ENCODE results near the gene MFSD12.
A peak's percentile ranks its signal among the peaks of the same experiment; 100 is the strongest.

Gene MFSD12

DNA sequence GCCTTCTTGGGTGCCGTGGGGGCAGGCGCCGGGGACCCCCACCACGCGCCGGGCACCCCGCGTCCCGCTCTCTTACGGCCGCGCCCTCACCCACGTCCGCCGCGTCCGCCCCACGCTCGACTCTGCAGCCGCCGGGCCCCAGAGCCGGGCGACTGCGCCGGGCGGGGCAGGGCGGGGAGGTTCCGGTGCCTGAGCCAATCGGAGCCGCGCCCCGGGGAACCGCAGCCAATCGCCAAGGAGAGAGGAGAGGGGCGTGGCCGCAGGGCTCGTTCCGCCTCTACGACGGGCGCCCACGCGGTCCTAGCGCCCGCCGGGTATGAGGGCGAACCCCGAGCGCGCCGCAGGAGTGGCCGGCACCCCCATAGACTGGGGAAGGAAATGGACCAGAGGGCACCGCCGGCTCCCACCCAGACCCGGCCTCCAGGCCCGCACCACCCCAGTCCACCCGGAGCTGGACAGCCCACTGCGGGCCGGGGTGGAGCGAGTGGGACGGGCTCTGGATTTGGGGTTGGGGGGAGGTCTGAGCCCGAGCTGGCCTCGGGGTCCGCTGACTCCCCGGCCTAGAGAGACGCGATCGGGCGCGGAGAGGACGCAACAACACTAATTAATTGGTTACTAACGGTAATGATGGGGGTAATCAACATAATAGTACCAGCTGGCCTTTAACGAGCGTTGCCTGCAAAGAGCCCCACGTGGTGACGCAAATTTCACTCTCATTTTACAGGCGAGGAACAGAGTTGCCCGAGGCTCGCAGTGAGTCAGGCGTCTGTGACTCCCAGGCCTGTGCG lies at the start of gene MFSD12:
Gene MFSD12, minus strand, starts transcription at position 126 of the 788 bp plus-strand sequence. CDS start 183 bp downstream, outside the sequence.
- peak; percentile 95 for DNase-seq

DNA sequence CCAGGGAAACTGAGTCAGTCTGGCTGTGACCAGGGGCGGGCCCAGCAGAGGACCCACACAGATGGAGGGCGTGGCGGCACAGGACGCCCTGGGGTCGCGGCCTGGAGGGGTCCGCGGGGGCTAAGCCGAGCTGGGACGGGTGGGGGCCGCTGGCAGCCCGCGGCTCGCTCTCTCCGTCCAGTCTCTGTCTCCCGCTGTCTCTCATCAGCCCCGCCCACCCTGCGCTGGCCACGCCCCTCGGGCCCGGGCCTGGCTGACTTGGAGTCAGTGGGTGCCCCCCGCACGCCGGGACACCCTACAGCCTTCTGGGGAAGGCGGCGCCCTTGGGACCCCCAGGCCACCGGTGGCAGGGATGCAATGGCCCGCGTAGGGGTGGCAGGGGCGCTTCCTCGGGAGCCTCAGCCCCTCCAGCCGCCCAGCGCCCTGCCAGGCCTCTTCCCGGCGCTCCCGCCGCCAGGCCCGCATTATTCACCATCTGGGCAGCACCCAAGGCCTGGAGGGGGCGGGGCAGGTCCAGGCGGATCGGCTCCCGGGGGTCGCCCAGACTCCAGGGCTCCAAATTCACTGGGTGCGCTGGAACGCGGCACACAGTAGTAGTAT lies 49.4 kb upstream of the MFSD12 start, which contains the start of gene TBXA2R:
Gene TBXA2R, minus strand, starts transcription at position 186 of the 600 bp plus-strand sequence. CDS start 6,241 bp downstream, outside the sequence.
- DNase-seq = peak; percentile 76

DNA sequence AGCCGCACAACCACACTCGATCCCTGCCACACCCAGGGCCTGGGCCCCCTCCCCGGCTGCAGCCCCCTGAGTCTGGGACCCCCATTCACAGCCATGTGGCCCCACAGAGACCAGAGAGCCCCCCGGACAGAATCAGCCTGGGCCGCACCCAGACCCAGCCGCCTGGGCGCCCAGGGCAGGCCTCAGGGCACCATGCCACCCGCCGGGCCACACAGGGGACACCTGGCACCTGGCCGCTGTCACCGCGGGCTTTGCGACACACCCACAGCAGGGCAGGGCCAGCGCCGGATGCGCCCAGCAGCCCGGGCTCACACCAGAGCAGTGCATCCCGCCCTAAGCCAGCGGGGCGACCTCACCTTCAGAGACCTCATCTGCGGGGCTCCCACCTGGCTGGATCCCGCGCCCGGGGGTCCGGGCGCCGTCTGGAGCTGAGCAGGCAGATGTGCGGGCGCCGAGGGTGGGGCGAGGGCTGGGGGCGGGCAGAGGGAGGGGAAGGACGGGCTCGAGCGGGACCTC lies 48.8 kb upstream of the MFSD12 start:
- DNase-seq = no peak

DNA sequence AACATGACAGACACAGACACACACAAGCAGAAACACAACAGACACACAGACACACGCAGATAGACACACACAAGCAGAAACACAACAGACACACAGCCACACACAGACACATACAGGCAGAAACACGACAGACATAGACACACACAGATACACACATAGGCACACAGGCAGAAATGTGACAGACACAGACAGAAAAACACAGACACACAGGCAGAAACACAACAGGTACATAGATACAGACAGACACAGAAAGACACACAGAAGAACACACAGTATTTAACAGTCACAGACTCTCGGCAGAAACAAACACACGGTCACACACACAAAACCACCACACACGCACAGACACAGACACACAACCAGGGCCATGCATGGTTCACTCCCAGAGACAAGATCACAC lies 48.4 kb upstream of the MFSD12 start:
- DNase-seq = no peak

DNA sequence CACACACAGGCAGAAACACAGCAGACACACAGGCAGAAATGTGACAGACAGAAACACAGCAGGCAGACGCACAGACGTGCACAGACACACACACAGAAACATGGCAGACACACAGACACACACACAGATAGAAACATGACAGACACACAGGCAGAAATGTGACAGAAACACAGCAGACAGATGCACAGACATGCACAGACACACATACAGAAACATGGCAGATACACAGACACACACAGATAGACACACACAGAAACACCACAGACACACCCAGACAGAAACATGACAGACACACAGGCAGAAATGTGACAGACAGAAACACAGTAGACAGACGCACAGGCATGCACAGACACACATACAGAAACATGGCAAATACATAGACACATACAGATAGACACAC lies 48.0 kb upstream of the MFSD12 start:
- no peak for DNase-seq

DNA sequence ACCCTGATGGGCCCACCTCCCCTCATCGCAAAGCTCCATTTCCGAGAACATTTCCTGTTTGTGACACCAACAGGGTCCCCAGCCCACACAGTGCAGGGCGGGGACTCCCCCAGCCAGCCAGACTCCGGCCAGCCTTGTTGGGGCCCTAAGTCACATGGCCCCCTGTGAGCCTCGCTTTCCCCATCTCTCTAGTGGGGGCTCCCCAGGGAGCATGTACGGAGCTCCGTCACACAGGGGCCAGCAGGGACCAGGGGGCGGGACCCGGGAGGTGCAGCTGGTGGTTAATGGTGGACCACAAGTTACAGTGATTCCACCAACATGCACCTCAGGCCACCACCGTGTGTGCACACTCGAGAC lies 47.6 kb upstream of the MFSD12 start:
- DNase-seq = no peak

DNA sequence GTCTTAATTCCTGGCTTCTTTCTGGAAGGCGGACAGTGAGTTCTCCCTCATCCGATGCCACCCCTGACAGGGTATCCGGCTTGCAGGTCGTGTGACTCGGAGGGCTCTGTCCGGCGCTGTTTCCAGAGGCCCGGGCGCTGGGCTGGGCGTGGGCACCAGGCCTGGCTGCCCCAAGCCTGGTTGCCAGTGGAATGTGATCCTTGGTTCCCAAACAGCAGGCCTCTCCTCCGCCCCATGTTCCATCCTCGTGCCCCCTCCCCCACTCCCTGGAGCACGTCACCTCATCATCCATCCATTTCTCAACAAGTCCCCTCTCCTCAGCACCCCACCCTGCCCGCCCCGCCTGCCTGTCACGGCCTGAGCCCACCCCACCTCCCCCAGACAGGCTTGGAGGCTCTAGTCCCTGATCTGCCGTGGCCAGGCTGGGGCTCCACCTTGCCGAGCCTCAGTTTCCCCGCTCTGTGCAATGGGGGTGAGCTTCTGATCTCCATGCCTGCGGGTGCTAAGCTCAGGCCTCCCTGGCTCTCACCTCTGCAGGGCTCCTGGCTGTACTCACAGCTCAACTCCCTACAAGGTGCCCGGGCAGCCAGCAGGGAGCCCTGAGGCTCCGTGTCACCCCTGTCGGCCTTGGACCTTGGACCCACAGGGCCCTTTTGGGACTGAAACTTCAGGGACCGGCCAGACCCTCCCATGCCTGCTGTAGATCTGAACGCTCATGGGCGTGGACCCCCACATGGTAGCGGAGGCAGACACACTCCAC lies 47.0 kb upstream of the MFSD12 start:
- no peak for DNase-seq

DNA sequence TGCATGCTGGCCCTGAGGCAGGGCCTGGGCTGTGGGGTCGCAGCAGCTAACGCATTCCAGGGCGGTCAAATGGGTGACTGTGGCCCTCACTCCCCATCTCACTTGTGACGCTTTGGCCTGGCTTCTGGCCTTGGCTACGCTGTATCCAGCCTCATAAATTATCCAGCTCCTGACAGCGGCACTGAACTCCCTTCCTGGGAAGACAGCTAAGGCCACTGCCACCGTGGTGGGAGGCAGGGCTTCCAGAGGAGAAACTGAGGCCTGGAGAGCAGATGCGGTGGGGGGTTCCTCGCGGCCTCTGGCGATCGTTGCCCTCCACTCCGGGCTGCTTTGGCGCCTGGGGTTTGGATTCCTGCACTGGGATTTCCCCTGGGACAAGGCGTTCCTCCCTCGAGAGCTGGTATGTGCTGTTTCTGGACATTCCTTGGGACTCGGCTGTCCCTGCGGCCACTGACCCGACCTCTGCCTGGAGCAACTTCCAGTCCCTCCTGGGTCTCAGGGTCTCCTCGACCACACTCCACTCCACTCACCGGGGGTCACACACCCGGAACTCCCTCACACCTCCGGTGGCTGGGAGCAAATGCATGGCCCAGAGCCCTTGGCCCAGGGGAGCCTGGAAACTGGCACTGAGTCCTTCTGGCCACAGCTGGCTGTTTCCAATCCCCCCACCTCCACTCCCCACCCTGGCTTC lies 45.9 kb upstream of the MFSD12 start:
- DNase-seq = no peak

DNA sequence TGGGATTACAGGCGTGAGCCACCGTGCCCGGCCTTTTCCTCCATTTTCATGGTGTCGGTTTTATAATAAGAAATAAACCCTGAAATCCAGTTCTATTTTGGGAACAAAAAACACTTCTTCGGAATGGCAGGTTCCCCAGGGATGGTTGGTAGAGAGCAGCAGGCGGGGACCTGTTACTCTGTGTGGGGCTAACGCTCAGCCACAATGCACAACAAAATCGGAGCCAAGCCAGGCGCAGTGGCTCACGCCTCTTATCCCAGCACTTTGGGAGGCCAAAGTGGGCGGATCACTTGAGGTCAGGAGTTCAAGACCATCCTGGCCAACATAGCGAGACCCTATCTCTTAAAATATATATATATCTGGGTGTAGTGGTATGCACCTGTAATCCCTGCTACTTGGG lies 43.6 kb upstream of the MFSD12 start:
- no peak for DNase-seq

DNA sequence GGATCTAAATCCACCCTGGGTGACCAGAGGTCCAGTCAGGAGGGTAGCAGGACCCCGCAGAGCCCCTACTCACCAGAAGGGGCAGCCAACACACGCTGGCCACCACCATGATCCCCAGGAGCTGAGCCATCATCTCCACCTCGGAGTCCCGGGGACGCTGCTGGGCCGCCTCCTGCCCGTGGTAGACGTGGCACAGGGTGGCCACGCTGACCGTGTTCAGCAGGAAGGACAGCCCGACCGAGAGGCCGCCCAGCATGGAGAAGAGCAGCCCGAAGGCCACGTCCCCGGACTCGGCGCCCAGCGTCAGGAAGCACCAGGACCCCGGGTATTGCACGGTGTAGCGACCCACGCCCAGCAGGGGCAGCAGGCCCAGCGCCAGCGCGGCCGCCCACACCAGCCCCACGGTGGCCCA lies 42.4 kb upstream of the MFSD12 start:
- no peak for DNase-seq

DNA sequence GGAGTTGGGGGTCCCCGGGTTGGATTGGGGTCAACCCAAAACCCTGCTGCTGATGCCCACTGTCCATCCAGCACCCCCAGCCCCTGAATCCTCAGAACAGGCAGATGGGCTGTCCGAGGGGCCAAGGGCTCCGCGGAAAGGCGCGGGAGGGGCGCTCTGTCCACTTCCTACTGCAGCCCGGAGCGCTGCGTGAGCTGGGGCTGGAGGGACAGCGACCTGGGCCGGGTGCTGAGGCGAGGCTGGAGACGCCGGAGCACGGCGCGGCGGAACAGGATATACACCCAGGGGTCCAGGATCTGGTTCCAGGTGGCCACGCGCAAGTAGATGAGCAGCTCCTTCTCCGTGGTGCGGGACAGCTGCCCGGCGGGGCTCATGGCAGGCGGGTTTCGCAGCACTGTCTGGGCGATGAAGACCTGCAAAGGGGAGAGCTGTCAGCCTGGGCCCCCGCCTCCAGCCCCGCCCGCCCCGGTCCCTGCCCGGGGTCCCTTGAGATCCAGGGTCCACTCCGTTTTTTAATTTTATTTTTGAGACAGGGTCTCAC lies 38.2 kb upstream of the MFSD12 start:
- no peak for DNase-seq

DNA sequence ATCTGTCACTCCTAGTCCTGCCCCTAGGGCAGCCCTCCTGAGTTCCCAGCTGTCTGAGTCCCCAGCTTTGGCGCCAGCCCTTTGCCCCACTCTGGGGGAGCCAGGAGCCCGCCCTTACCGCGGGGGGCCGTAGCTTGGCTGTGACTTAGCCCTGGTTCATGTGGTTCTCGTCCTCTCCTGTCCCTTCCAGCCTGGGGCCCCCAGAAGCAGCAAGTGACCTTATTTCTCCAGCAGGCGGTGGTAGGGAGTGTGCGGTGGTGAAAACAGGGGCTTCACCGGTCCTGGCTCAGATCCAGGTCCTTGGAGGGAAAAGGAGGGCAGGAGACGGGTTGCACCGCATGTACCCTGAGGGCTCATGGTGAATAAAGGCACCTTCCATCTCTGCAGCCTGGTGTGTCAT lies 35.8 kb upstream of the MFSD12 start:
- no peak for DNase-seq

DNA sequence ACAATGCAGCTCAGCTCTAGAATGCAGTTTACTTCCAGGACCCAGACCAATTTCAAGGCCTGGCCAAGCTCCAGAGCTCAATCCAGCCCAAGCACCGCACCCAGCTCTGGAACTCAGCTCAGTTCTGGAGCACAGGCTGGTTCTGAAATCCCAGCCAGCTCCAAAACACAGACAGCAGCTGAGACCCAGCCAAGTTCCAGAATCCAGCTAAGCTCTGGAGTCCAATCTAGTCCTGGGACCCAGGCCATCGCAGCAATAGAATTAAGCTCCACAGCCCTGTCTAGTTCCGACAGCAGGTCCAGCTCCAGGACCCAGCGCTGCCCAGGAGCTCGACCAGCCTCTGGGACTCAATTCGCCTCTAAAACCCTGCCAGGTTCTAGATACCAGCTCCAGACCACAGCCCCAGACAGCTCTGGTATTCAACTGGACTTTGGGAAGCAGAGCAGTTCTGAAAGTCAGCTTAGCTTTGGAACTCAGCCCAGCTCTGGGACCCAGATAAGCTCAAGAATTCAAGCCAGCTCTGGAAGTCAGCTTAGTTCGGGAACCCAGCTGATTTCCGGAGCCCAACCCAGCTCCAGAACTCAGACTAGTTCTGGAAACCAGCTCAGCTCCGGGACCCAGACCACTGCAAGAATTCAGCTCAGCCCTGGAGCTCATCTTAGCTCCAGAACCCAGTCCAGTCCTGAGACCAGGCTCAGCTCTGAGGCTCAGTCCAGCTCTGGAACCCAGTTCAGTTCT lies 34.7 kb upstream of the MFSD12 start:
- no peak for DNase-seq

DNA sequence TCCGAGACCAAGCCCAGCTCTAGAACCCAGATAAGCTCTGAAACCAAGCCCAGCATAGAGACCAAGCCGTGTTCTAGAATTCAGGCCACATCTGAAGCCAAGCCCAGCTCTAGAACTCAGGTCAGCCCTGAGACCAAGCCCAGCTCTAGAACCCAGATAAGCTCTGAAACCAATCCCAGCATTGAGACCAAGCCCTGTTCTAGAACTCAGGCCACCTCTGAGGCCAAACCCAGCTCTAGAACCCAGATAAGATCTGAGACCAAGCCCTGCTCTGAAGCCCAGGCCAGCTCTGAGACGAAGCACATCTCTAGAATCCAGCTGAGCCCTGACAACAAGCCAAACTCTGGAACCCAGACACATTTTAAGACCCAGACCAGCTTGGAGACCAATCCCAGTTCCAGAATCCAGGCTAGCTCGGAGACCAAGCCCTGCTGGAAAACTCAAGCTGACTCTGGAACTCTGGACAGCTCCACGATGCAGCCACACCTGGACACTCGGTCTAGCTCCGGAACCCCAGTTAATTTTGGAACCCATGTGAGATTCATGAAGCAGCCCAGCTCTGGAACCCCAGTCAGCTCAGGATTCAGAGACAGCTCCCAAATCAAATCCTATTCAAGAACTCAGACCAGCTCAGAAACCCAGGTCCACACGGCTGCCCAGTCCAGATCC lies 33.7 kb upstream of the MFSD12 start:
- no peak for DNase-seq

DNA sequence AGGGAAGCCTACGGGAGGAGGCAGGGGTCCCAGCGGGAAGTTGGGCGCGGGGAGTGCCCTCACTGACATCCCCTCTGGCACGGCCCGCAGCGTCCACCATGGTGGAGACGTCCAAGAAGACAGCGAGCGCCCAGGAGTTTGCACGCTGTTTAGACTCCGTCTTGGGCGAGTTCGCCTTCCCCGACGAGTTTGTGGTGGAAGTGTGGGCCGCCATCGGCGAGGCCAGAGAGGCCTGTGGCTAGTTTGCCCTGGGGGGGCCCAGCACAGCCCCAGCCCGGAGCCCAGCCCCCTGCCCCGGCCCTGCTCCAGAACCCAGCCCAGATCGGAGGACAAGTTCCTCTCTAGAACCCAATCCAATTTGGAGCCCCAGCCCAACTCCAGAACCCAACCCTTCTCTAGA lies 32.6 kb upstream of the MFSD12 start:
- DNase-seq = no peak

DNA sequence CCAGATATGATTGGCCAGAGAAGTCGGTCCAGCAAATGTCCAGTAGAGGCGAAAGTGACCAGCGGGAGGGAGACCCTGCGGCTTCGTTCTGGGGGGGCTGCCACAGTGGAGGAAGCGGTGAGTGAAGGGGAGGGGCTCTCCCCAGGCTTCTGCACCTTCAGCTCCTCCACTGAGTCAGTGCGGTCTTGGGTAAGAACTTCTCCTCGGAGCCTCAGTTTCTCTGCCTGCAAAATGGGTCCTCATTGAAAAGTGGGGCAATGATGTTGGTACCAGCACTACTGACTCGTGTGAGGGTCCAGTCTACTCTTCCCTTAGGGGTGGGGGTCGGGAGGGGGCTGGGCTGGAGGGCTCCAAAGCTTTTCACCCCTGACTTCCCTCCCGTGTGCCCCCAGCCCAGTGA lies 32.1 kb upstream of the MFSD12 start:
- DNase-seq = no peak

DNA sequence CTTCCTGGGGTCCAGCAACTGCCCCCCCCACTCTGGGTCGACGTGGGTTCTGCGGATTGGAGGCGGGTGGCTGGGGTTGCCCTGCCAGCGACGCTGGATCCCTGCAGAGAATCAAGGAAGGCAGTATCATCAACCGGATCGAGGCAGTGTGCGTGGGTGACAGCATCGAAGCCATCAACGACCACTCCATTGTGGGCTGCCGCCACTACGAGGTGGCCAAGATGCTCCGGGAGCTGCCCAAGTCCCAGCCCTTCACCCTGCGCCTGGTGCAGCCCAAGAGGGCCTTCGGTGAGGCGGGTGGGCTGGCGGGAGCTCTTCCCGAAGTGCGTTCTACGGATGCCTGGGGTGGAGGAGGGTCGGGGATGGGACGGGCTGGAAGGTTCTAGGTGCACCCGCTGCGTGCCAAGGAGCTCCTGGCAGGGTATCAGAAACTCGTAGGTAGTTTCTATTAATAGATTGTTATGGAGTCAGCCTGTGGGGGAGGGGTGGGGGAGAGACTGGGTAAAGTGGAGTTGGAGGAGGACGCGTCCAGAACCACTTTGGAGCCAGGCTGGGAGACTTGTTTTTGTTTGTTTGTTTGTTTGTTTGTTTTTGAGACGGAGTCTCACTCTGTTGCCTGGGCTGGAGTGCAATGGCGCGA lies 29.4 kb upstream of the MFSD12 start:
- no peak for DNase-seq

DNA sequence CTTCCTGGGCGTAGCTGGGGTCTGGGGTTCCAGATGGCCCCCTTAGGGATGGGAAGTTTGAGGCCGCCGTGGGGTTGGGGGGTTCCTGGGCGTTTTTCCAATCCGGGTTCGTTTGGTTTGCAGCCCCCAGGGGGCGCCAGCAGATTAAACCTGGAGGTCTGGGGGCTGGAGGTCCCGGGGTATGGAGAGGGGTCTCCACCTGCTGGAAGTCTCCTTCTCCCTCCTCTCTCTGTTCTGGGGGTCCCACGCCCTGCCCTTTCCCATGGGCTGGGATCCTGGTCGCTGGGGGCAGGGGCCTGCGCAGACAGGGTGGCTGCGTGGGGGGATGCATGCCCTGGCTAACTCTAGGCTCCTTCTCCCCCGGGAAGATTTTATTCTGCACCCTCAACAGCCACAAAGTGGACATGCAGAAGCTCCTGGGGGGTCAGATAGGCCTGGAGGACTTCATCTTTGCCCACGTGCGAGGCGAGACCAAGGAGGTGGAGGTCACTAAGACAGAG lies 28.8 kb upstream of the MFSD12 start:
- no peak for DNase-seq

DNA sequence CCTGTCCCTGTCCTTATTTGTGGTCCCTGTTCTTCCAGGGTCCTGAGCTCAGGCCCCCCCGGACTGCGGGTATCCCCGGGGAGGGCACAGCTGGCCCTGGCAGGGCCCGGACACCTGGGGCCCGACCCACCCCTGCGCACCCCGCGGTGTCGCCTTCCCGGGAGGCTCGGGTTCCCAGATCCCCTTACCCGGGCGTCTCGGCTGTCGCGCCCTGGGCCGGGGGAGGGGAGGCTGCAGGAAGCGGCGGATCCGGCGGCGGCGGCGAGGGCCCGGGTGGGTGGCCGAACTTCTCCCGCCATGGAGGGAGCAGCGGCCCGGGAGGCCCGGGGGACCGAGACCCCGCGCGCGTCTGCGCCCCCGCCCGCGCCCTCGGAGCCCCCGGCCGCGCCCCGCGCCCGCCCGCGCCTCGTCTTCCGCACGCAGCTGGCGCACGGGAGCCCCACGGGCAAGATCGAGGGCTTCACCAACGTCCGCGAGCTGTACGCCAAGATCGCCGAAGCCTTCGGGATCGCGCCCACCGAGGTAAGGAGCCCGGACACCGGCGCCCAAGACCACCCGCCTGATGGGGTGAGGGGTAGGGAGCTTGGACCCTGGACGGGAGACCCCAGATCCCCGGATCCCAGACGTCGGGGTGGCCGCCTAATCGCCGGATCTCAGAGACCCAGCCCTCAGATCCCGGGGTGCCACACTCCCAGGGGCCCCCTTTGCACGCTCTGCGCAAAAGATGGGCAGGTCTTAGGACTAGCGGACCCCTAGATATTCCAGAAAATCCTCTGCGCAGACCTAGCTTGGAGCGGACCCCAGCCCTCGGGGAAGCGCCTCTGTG lies 28.1 kb upstream of the MFSD12 start, which contains the start of gene GIPC3:
Gene GIPC3, plus strand, starts transcription at position 178 of the 826 bp plus-strand sequence. Its CDS starts 120 bp downstream, at position 298.
- no peak for DNase-seq
